Right lobe of liver (tissue), 6 donors: ENCODE results near the gene MNS1. TPM values are rescaled to one million over a fixed set of nuclear protein-coding genes. Genes with fewer than 3 reads are reported as not detected.

ENCODE experiments used
- ATAC-seq, 4 donors: fragments of 200-7000 bp; cut with Tn5 transposase; one replicate each; pipeline ENCODE4 v1.9.1; 2020; ENCODE audit warnings: mild to moderate bottlenecking in 4 of 4, moderate library complexity in 4 of 4
- DNase-seq, 3 donors: peaks; one replicate each; pipeline ENCODE4 v3.0.0-alpha.2; 2020
- H3K27ac ChIP-seq, 3 donors: fragments of 200-600 bp; one replicate each; pipeline ENCODE4 v1.8.0; 2022
- H3K27me3 ChIP-seq, 2 donors: fragments of 200-600 bp; one replicate each; pipeline ENCODE4 v1.8.0; 2022
- H3K36me3 ChIP-seq, 4 donors: fragments of 200-600 bp; sonication (generic) in 1 of 4; one replicate each; pipeline versions ENCODE4 v1.5.1 to v1.8.0; 2017 to 2022; ENCODE audit warnings: control low read depth in 1 of 4
- H3K4me1 ChIP-seq, 4 donors: fragments of 200-600 bp; sonication (generic) in 1 of 4; one replicate each; pipeline versions ENCODE4 v1.5.1 to v1.8.0; 2017 to 2022; ENCODE audit warnings: control low read depth in 1 of 4
- H3K4me3 ChIP-seq, 3 donors: fragments of 200-600 bp; one replicate each; pipeline ENCODE4 v1.8.0; 2022
- H3K9me3 ChIP-seq, 4 donors: fragments of 200-600 bp; sonication (generic) in 1 of 4; one replicate each; pipeline versions ENCODE4 v1.5.1 to v1.8.0; 2017 to 2022; ENCODE audit warnings: control low read depth in 1 of 4
- CTCF ChIP-seq, 4 donors: fragments of 200-600 bp in 3 of 4; fragments of 450-650 bp in 1 of 4; IDR thresholded peaks; one replicate each; pipeline versions ENCODE4 v1.5.1 to v1.8.0; 2016 to 2022; ENCODE audit warnings: antibody characterized with exemption in 4 of 4, mild to moderate bottlenecking in 2 of 4
- POLR2A ChIP-seq: fragments of 450-650 bp; IDR thresholded peaks from one replicate; pipeline ENCODE4 v1.6.1; 2017; ENCODE audit warnings: antibody characterized with exemption, mild to moderate bottlenecking
- WGBS: methylation state at CpG from one replicate; pipeline ENCODE4 v1.1.6; 2018; ENCODE audit warnings: low coverage, low lambda C conversion rate; ENCODE audit not compliant: insufficient coverage; ENCODE audit errors: missing lambda C conversion rate; 5-methylcytosine and 5-hydroxymethylcytosine counted together
- intact Hi-C, 2 donors: fragments of 100-400 bp; cut with DNase I; formaldehyde crosslinking; loops; one replicate each; pipeline versions ENCODE4 v1.11.2 to v1.14.1; 2022
- total RNA-seq, 6 experiments: library from RNA; depleted of rRNA in 2 of 6; stranded (reverse); fragments of >200 nt in 2 of 6; fragmentation: NEBNext Ultra II Directional in 3 of 6; extraction: Animal tissue kit (Norgen Biotek cat#: 25700) in 3 of 6; gene quantifications; one replicate each; pipeline versions ENCODE4 v1.1.0 to v1.2.4, GENCODE V29; 2016 to 2023
- donor health status: DM: no; HTN: yes; CAD: no.
- donor health status: DM: no; HTN: no; CAD: no.
- donor health status: DM: no; HTN: no; CAD: no.
- donor health status: DM: no; HTN: yes; CAD: no.
- donor health status: DM: no; HTN: yes; CAD: no.

MNS1 gene
- total RNA-seq, 6 experiments from 2014 or later, result 0.18 to 0.58 (median 0.40) TPM; not detected in 1

- H3K27me3 ChIP-seq, result no peaks in the 10 kb centered on the region
- no peaks in the 10 kb centered on the region for H3K36me3 ChIP-seq
- H3K4me1 ChIP-seq, result peaks cover 0 to 3% (median 0%) of the 10 kb centered on the region in 4 donors
- DNase-seq (no peak), ATAC-seq (peak in 2 of 4 donors; percentile 8 to 11)
- intact Hi-C loops, result no loop called here
- H3K9me3 ChIP-seq, result no peaks in the 10 kb centered on the region
- H3K27ac ChIP-seq, result no peak overlapping the region
- H3K4me3 ChIP-seq, result no peak overlapping the region
- TF ChIP-seq CTCF (IDR thresholded peaks at IDR 0.05), result no peak
- TF ChIP-seq POLR2A, result no peak
These were observed 4.5 kb upstream of the MNS1 start for GRCh38 chr15:56469483-56469882.

- DNase-seq (no peak), ATAC-seq (peak; percentile 37 to 53 (median 48))
- WGBS, result 0% methylated on average over 2 of the region's 2 CpGs
- no peak for TF ChIP-seq POLR2A
- TF ChIP-seq CTCF (IDR thresholded peaks at IDR 0.05), result no peak
- Histone ChIP-seq H3K36me3 (no peaks in the 10 kb centered on the region), H3K9me3 (no peaks in the 10 kb centered on the region), H3K4me3 (peak overlapping the region in 2 of 3 donors; percentile 6 to 23), H3K27me3 (no peaks in the 10 kb centered on the region), H3K4me1 (peaks cover 0 to 10% (median 0%) of the 10 kb centered on the region in 4 donors), H3K27ac (peak overlapping the region in 1 of 3 donors; percentile 28)
- intact Hi-C loops, result no loop called here
These were observed 3.5 kb upstream of the MNS1 start for GRCh38 chr15:56468401-56468800.

- intact Hi-C loops, result no loop called here
- no peak overlapping the region for H3K4me3 ChIP-seq
- DNase-seq (no peak), ATAC-seq (no peak)
- H3K27ac ChIP-seq, result no peak overlapping the region
- H3K27me3 ChIP-seq, result no peaks in the 10 kb centered on the region
- H3K9me3 ChIP-seq, result no peaks in the 10 kb centered on the region
- no peak for TF ChIP-seq POLR2A
- no peak for TF ChIP-seq CTCF (IDR thresholded peaks at IDR 0.05)
- H3K36me3 ChIP-seq, result no peaks in the 10 kb centered on the region
- WGBS, result 57% methylated on average over 3 of the region's 3 CpGs
- peaks cover 0 to 10% (median 0%) of the 10 kb centered on the region in 4 donors for H3K4me1 ChIP-seq
These were observed 2.7 kb upstream of the MNS1 start for GRCh38 chr15:56467616-56468015.

GRCh38 chr15:56460947-56461346 is 4.0 kb downstream of the MNS1 start:
- intact Hi-C loops, result no loop called here
- H3K27ac ChIP-seq, result no peak overlapping the region
- 100% methylated on average over 2 of the region's 2 CpGs for WGBS
- peaks cover 0 to 14% (median 0%) of the 10 kb centered on the region in 4 donors for H3K4me1 ChIP-seq
- H3K36me3 ChIP-seq, result no peaks in the 10 kb centered on the region
- DNase-seq (no peak), ATAC-seq (no peak)
- H3K9me3 ChIP-seq, result no peaks in the 10 kb centered on the region
- H3K27me3 ChIP-seq, result no peaks in the 10 kb centered on the region
- TF ChIP-seq CTCF (IDR thresholded peaks at IDR 0.05), result no peak
- TF ChIP-seq POLR2A, result no peak
- H3K4me3 ChIP-seq, result no peak overlapping the region

- Histone ChIP-seq H3K27me3 (no peaks in the 10 kb centered on the region), H3K9me3 (no peaks in the 10 kb centered on the region), H3K27ac (no peak overlapping the region), H3K4me3 (no peak overlapping the region), H3K4me1 (peaks cover 0 to 18% (median 0%) of the 10 kb centered on the region in 4 donors), H3K36me3 (no peaks in the 10 kb centered on the region)
- DNase-seq (no peak), ATAC-seq (no peak)
- TF ChIP-seq CTCF (IDR thresholded peaks at IDR 0.05) (no peak), POLR2A (no peak)
- intact Hi-C loops, result no loop called here
- 40% methylated on average over 1 of the region's 1 CpG for WGBS
These were observed 4.9 kb downstream of the MNS1 start for GRCh38 chr15:56460071-56460470.
